Measurements from ENCODE around the gene TENM3. TPM values are rescaled to one million over a fixed set of nuclear protein-coding genes. Genes with fewer than 3 reads are reported as not detected.

TENM3 gene
- total and polyA plus RNA-seq, 2 of the 8 experiments (the other 6 are each of a cell fraction or from before 2014, with no cell fraction given): 36.9 to 69.3 TPM

DNA sequence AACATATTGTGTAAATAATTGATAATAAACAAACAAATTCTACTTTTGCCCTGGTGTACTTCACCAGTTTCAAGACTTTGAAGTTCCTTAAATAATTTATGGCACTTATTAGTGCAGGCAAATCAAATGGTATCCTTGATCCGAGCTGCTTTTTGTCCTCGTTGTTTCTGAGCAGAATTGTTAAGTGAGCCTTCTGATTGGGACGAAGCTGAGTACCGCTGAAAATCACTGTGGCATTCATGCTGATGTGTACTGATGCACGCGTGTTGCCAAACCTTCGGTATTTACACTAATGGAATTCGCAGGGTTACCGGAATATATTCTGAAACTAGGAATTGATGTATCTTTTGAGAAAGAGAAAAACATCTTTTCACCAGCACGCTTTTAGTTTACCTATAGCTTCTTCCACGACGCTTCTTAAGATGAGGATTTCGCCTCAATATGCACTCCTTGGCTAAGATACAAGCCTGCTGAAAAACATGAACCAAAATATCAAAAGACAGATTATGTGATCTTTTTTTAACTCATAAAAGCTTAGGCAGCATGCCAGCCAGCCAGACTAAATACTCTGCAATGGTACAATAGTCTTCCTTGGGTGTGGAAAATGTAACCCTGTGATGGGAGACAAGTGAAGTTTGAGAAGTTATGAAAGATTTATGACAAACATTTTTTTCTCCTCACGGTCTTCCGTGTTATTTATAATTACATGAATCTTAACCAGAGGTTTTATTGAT, 48.9 kb upstream of the TENM3 start:
- Histone ChIP-seq H2BK20ac (ENCODE audit: low read length) (no peak overlapping the region), H4K91ac (replicated peaks; ENCODE audit: insufficient read length, low read length) (no peak overlapping the region), H3K9me3 (ENCODE audit: insufficient read depth in 2 of 2, low read depth in 1 of 2, low read length in 1 of 2) (no peaks in the 10 kb centered on the region), H2AFZ (ENCODE audit: low read length) (no peak overlapping the region), H3K4ac (replicated peaks; ENCODE audit: insufficient read length, low read depth, low read length) (no peak overlapping the region), H2BK5ac (ENCODE audit: low read depth, low read length) (no peak overlapping the region), H3K79me2 (ENCODE audit: control insufficient read depth in 1 of 2, insufficient read depth in 2 of 2, low read length in 2 of 2) (peaks cover 0 to 14% of the 10 kb centered on the region in 2 experiments; a peak in 1 of 4 replicates), H3K79me1 (ENCODE audit: low read depth, low read length) (peaks cover 4% of the 10 kb centered on the region), H4K5ac (ENCODE audit: insufficient read length, low read depth, low read length) (no peak overlapping the region), H2BK15ac (ENCODE audit: low read length) (no peak overlapping the region), H3K9ac (replicated peaks in 1 of 4; ENCODE audit: extremely low read depth in 1 of 4, low read depth in 3 of 4, low read length in 3 of 4) (no peak overlapping the region), H3K14ac (ENCODE audit: insufficient read length) (no peak overlapping the region), H3K18ac (ENCODE audit: extremely low read depth, low read length) (no peak overlapping the region), H3K36me3 (ENCODE audit: control insufficient read depth in 2 of 4, insufficient read depth in 4 of 4, low read length in 3 of 4) (no peaks in the 10 kb centered on the region; a peak in 1 of 8 replicates), H4K8ac (ENCODE audit: extremely low read depth, insufficient read depth, low read length) (no peak overlapping the region), H2BK120ac (replicated peaks; ENCODE audit: low read depth, low read length) (no peak overlapping the region), H3K23ac (ENCODE audit: insufficient read length) (no peak overlapping the region), H3K4me2 (ENCODE audit: insufficient read depth in 1 of 2, low read depth in 2 of 2, low read length in 2 of 2) (no peak overlapping the region), H3K23me2 (ENCODE audit: low read depth, low read length) (no peaks in the 10 kb centered on the region), H4K20me1 (replicated peaks in 1 of 2; ENCODE audit: control insufficient read depth in 1 of 2, insufficient read depth in 2 of 2, low read length in 2 of 2) (peaks cover 0 to 4% of the 10 kb centered on the region in 2 experiments), H3K27ac (ENCODE audit: low read depth, low read length) (no peak overlapping the region), H3K27me3 (replicated peaks in 1 of 4; ENCODE audit: control insufficient read depth in 3 of 4, extremely low read depth in 1 of 4, insufficient read depth in 3 of 4, low read length in 3 of 4) (no peaks in the 10 kb centered on the region), H3K4me1 (replicated peaks in 1 of 4; ENCODE audit: control insufficient read depth in 3 of 4, insufficient read depth in 4 of 4, low read length in 3 of 4) (peaks cover 0 to 4% (median 3%) of the 10 kb centered on the region in 4 experiments; a peak in 2 of 7 replicates), H2AK5ac (ENCODE audit: low read depth, low read length) (no peak overlapping the region), H3K56ac (replicated peaks; ENCODE audit: insufficient read length, low read depth, low read length) (no peak overlapping the region), H3K4me3 (ENCODE audit: extremely low read depth in 1 of 4, insufficient read depth in 2 of 4, low read depth in 3 of 4, low read length in 4 of 4) (no peak overlapping the region), H2BK12ac (ENCODE audit: low read depth, low read length) (no peak overlapping the region)
- no peak for FAIRE-seq
- no peak for DNase-seq (ENCODE audit: low read depth in 1 of 2, low spot score in 2 of 2)
- POLR2A ChIA-PET (ENCODE audit: partially characterized antibody): interaction anchor here (0.5 kb wide), 1 partner anchor 62 kb away, joined by 3 read pairs; no protein-coding TSS in a partner anchor
- CTCF ChIA-PET (ENCODE audit: partially characterized antibody): interaction anchor here (1.0 to 1.1 kb wide), 2 partner anchors 9 to 20 kb away, joined by 3 read pairs; no protein-coding TSS in a partner anchor
- 91% methylated on average over 15 of the region's 15 CpGs; no CpG with 5 or more reads in 1 of the 2 experiments for WGBS, 2 experiments (ENCODE audit: extremely low coverage in 1 of 2, insufficient coverage in 1 of 2, insufficient read length in 1 of 2, insufficient replicate concordance in 2 of 2, low coverage in 1 of 2, low lambda C conversion rate in 2 of 2, missing lambda C conversion rate in 1 of 2)
- TF ChIP-seq TAF1 (IDR thresholded peaks at IDR 0.05; ENCODE audit: low read depth, low read length) (no peak), CBX5 (IDR thresholded peaks at IDR 0.05; ENCODE audit: low read depth, low read length) (no peak), POLR2A (IDR thresholded peaks at IDR 0.05; ENCODE audit: control extremely low read depth in 1 of 2, low read depth in 2 of 2, low read length in 2 of 2) (no peak), NRF1 (IDR thresholded peaks at IDR 0.05; ENCODE audit: low read depth, low read length) (no peak), CTBP2 (IDR thresholded peaks at IDR 0.05; ENCODE audit: borderline replicate concordance, insufficient read depth, insufficient read length, low read length) (no peak), EGR1 (IDR thresholded peaks at IDR 0.05; ENCODE audit: borderline replicate concordance, low read depth, low read length) (no peak), KDM5A (IDR thresholded peaks at IDR 0.05; ENCODE audit: low read length) (no peak), TAF7 (optimal IDR thresholded peaks at IDR 0.05; ENCODE audit: borderline replicate concordance, low read depth, low read length) (no peak), RAD21 (IDR thresholded peaks at IDR 0.05 in 1 of 2, conservative IDR thresholded peaks at IDR 0.05 in 1 of 2; ENCODE audit: low read depth in 2 of 2, low read length in 2 of 2) (no peak), ASH2L (IDR thresholded peaks at IDR 0.05; ENCODE audit: low read length) (no peak)
- TF ChIP-seq, protein P1, sequence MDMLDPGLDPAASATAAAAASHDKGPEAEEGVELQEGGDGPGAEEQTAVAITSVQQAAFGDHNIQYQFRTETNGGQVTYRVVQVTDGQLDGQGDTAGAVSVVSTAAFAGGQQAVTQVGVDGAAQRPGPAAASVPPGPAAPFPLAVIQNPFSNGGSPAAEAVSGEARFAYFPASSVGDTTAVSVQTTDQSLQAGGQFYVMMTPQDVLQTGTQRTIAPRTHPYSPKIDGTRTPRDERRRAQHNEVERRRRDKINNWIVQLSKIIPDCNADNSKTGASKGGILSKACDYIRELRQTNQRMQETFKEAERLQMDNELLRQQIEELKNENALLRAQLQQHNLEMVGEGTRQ (IDR thresholded peaks at IDR 0.05; ENCODE audit: low read length): no peak
